PC-9 (cell line): Measurements from ENCODE around the gene SYT2. TPM values are rescaled to one million over a fixed set of nuclear protein-coding genes. Genes with fewer than 3 reads are reported as not detected.
"Not testable (repeated sequence)": the region's sequence is repeated elsewhere in the genome, so short reads cannot be mapped to it uniquely, and the experiment has no call there.

ENCODE experiments used
- BruUV-seq: library from RNA; stranded (reverse); fragments of 400-500 nt; replicated peaks from 2 replicates; lab custom pipeline; 2021; lab: Mats Ljungman, UMichigan
- CTCF ChIA-PET: fragments of 300-600 bp; sonication (Branson Sonifier 250); formaldehyde crosslinking; loops from one replicate; lab custom pipeline; 2022; ENCODE audit warnings: antibody characterized with exemption; lab: Charles Lee
- POLR2A ChIA-PET: fragments of 300-600 bp; sonication (Branson Sonifier 250); formaldehyde crosslinking; loops from one replicate; lab custom pipeline; 2022; ENCODE audit warnings: antibody characterized with exemption; ENCODE audit not compliant: unreplicated experiment; lab: Charles Lee
- DNase-seq, 2 experiments: peaks; one replicate each; pipeline versions ENCODE4 v3.0.0 to v3.0.0-alpha.2; 2015 to 2022; ENCODE audit warnings: mixed read lengths in 1 of 2
- H2AFZ ChIP-seq: fragments of 200-600 bp; sonication (generic); 2 replicates; pipeline ENCODE4 v1.8.1; 2017; ENCODE audit warnings: antibody characterized with exemption
- H3F3A ChIP-seq: fragments of 200-600 bp; sonication (generic); 2 replicates; pipeline ENCODE4 v1.8.1; 2017; ENCODE audit warnings: antibody characterized with exemption, mild to moderate bottlenecking, low read depth; ENCODE audit not compliant: insufficient read depth
- H3K27ac ChIP-seq: fragments of 200-600 bp; sonication (generic); 2 replicates; pipeline ENCODE4 v1.6.1; 2016; ENCODE audit warnings: mixed run types
- H3K27me3 ChIP-seq: fragments of 200-600 bp; sonication (generic); 2 replicates; pipeline ENCODE4 v1.6.1; 2016; ENCODE audit warnings: low read depth, mixed run types; ENCODE audit not compliant: insufficient read depth
- H3K36me3 ChIP-seq: fragments of 200-600 bp; sonication (generic); 2 replicates; pipeline ENCODE4 v1.6.1; 2016; ENCODE audit warnings: low read depth, mixed run types
- H3K4me1 ChIP-seq: fragments of 200-600 bp; sonication (generic); replicated peaks from 2 replicates; pipeline ENCODE4 v1.6.1; 2016; ENCODE audit warnings: mixed run types; ENCODE audit not compliant: insufficient read depth
- H3K4me2 ChIP-seq: fragments of 200-600 bp; sonication (generic); 2 replicates; pipeline ENCODE4 v1.6.1; 2017; ENCODE audit warnings: mixed run types
- H3K4me3 ChIP-seq: fragments of 200-600 bp; sonication (generic); 2 replicates; pipeline ENCODE4 v1.6.1; 2016; ENCODE audit warnings: mixed run types
- H3K79me2 ChIP-seq: fragments of 200-600 bp; sonication (generic); 2 replicates; pipeline ENCODE4 v1.6.1; 2017; ENCODE audit warnings: low read depth, mixed run types
- H3K9me2 ChIP-seq: fragments of 200-600 bp; sonication (generic); 2 replicates; pipeline ENCODE4 v1.8.1; 2017; ENCODE audit warnings: mild to moderate bottlenecking; ENCODE audit not compliant: insufficient read depth
- H3K9me3 ChIP-seq: fragments of 200-600 bp; sonication (generic); 2 replicates; pipeline ENCODE4 v1.8.1; 2016; ENCODE audit warnings: low read depth; ENCODE audit not compliant: insufficient read depth
- H4K20me1 ChIP-seq: fragments of 200-600 bp; sonication (generic); 2 replicates; pipeline ENCODE4 v1.8.1; 2017; ENCODE audit not compliant: insufficient read depth
- EZH2 ChIP-seq: fragments of 200-600 bp; sonication (generic); IDR thresholded peaks from 2 replicates; pipeline ENCODE4 v1.8.0; 2017; ENCODE audit warnings: antibody characterized with exemption, low read depth
- intact Hi-C: fragments of 100-400 bp; cut with micrococcal nuclease; formaldehyde crosslinking; loops from one replicate; pipeline ENCODE4 v1.10.0; 2022; ENCODE audit not compliant: unreplicated experiment
- total RNA-seq: library from RNA; stranded (reverse); gene quantifications from 2 replicates; pipeline ENCODE4 v1.2.3, GENCODE V29; 2021
- TF ChIP-seq, protein P1 (sequence below): fragments of 200-600 bp; sonication (generic); conservative IDR thresholded peaks from 2 replicates; pipeline ENCODE4 v1.6.1; 2017; ENCODE audit warnings: mixed run types, antibody characterized with exemption, mild to moderate bottlenecking, moderate library complexity

Gene SYT2
- total RNA-seq, 1 experiment from 2014 or later = 0.07 TPM

DNA sequence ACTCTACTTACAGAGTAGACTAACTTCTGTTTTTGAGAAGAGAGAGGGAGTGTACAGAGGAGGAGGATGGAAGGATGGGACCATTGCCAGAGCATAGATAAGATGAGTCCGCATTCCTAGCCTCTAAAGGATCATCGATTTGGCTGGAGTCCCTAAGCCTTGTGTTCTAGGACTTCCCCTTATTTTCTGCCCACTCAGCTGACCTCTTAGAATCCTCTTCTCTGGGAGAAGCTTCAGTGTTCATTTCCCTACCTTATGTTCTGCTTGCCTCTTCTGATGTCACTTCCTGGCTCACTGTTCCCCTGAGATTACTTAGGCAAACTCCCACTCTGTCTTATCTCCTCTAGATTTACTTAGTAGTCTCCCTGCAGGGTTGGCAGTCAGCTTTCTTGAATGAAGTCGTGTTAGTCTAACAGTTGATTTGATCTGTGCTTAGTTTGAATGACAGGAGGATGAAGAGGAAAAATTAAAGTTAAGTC is 156.7 kb downstream of the SYT2 start:
- no peak overlapping the region for H2AFZ ChIP-seq
- CTCF ChIA-PET = no interaction called here
- POLR2A ChIA-PET = interaction anchor here (0.7 kb wide), 1 partner anchor 774 kb away, joined by 3 read pairs; no protein-coding TSS in a partner anchor
- H3K4me1 ChIP-seq = 0 out of 2 replicates have a peak, but pooled peaks cover 6% of the 10 kb centered on the region
- TF ChIP-seq, protein P1, sequence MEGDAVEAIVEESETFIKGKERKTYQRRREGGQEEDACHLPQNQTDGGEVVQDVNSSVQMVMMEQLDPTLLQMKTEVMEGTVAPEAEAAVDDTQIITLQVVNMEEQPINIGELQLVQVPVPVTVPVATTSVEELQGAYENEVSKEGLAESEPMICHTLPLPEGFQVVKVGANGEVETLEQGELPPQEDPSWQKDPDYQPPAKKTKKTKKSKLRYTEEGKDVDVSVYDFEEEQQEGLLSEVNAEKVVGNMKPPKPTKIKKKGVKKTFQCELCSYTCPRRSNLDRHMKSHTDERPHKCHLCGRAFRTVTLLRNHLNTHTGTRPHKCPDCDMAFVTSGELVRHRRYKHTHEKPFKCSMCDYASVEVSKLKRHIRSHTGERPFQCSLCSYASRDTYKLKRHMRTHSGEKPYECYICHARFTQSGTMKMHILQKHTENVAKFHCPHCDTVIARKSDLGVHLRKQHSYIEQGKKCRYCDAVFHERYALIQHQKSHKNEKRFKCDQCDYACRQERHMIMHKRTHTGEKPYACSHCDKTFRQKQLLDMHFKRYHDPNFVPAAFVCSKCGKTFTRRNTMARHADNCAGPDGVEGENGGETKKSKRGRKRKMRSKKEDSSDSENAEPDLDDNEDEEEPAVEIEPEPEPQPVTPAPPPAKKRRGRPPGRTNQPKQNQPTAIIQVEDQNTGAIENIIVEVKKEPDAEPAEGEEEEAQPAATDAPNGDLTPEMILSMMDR = no peak
- no peak for TF ChIP-seq EZH2
- no peaks in the 10 kb centered on the region for H3K27me3 ChIP-seq
- no peaks in the 10 kb centered on the region for H3K36me3 ChIP-seq
- intact Hi-C loops = no loop called here
- no peak overlapping the region for H3K4me3 ChIP-seq
- no TSS peak for BruUV-seq
- no peak for DNase-seq
- 0 out of 2 replicates have a peak, but pooled peaks cover 3% of the 10 kb centered on the region for H3F3A ChIP-seq
- no peak overlapping the region for H3K27ac ChIP-seq
- no peaks in the 10 kb centered on the region for H3K9me3 ChIP-seq
- no peaks in the 10 kb centered on the region for H3K79me2 ChIP-seq
- H4K20me1 ChIP-seq = no peaks in the 10 kb centered on the region
- H3K9me2 ChIP-seq = no peaks in the 10 kb centered on the region
- no peak overlapping the region for H3K4me2 ChIP-seq

DNA sequence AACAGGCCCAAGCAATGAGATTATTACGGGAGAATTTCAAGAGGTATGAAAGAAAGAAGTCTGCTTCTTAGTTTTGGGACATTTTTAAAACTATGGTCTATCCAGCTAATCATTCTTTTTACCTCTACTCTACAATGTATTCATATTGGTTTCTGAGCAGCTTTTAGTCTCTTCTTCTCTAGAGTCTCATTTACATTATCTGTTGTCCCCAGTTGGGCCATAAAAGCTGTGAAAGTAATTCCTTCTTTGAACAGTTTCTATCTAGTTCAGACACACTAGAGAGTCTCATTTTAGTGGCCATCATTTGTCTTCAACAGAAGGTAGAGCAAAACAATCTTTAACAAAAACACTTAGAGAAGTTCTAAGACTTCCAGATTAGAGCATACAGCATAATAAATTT is 157.2 kb downstream of the SYT2 start:
- H3K4me2 ChIP-seq, H3K9me2 ChIP-seq, H3K79me2 ChIP-seq, DNase-seq, H3K27ac ChIP-seq, H3F3A ChIP-seq, H2AFZ ChIP-seq, H4K20me1 ChIP-seq, H3K4me3 ChIP-seq, BruUV-seq, H3K27me3 ChIP-seq, H3K36me3 ChIP-seq, H3K4me1 ChIP-seq, H3K9me3 ChIP-seq, CTCF ChIA-PET, intact Hi-C loops: not testable (repeated sequence)
- POLR2A ChIA-PET = interaction anchor here (0.7 kb wide), 1 partner anchor 775 kb away, joined by 3 read pairs; no protein-coding TSS in a partner anchor

DNA sequence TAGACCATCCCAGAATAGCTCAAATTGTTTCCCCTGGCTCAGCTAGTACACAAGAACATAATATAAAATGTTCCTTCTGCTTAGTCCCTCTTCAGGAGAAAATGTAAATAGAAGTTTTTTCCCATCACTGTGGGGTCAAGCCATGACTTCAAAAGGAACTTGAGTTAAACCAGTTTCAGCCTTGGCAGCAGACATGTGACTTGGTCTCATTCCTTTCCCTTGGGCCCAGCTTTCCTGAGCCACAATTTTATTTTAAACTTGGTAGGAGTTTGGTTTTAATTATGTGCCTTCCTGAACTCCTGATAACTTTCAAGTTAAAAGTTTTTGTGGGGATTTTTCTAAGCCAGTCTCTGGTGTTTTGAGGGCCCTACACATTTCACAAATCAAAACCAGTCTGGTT is 157.6 kb downstream of the SYT2 start:
- H3K9me3 ChIP-seq, H3K4me3 ChIP-seq, POLR2A ChIA-PET, DNase-seq, H4K20me1 ChIP-seq, H3K4me1 ChIP-seq, H3K36me3 ChIP-seq, CTCF ChIA-PET, H3F3A ChIP-seq, H3K27ac ChIP-seq, H2AFZ ChIP-seq, H3K4me2 ChIP-seq, intact Hi-C loops, H3K79me2 ChIP-seq, H3K27me3 ChIP-seq, H3K9me2 ChIP-seq, BruUV-seq: not testable (repeated sequence)

DNA sequence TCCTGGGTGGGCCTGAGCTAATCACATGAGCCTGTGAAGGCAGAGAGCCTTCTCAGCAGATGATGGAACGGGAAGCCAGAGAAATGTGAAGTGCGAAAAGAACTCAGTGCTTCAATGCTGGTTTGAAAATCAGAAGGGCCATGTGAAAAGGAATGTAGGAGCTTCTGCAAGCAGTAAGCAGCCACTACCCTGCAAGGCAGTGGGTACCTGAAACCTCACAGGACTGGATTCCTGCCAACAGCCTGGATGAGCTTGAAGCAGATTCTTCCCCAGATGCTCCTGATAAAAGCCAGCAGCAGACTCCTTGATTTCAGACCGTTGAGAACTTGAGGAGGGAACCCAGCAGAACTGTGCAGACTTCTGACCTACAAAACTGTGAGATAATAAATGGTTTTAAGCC is 158.6 kb downstream of the SYT2 start:
- Histone ChIP-seq H3K4me3 (no peak overlapping the region), H3K27me3 (no peaks in the 10 kb centered on the region), H3K9me3 (no peaks in the 10 kb centered on the region), H3K9me2 (no peaks in the 10 kb centered on the region), H3K4me2 (no peak overlapping the region), H3K79me2 (no peaks in the 10 kb centered on the region), H3F3A (no peaks in the 10 kb centered on the region), H2AFZ (no peak overlapping the region), H3K36me3 (no peaks in the 10 kb centered on the region), H4K20me1 (no peaks in the 10 kb centered on the region), H3K27ac (no peak overlapping the region), H3K4me1 (0 out of 2 replicates have a peak, but pooled peaks cover 6% of the 10 kb centered on the region)
- no TSS peak for BruUV-seq
- peak in 1 of 2 experiments; percentile 25 for DNase-seq
- ChIA-PET POLR2A (no interaction called here), CTCF (no interaction called here)
- no peak for TF ChIP-seq EZH2
- TF ChIP-seq, protein P1 = no peak
- intact Hi-C loops = no loop called here

DNA sequence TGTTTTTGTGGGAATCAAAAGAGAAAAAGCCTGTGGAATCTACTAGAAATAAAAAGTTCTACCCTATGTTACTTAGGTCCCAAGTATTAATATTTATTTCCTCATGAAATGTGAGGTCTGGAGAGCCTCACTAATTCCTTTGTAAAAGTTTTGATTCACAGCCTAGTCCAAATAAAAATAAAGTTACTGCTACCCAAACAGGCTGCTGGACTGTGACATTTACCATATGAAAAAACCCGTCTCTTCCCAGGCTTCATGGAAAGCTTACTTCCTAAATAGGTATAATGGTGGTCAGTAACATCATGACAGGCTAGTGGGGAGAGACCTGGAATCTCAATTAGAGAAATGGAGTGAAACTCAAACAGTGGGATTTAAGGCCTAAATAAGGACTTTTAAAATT is 160.2 kb downstream of the SYT2 start:
- H3K36me3 ChIP-seq, H4K20me1 ChIP-seq, H3K27ac ChIP-seq, DNase-seq, H3F3A ChIP-seq, BruUV-seq, H3K9me3 ChIP-seq, CTCF ChIA-PET, H3K27me3 ChIP-seq, H3K4me2 ChIP-seq, intact Hi-C loops, H3K4me1 ChIP-seq, POLR2A ChIA-PET, H3K9me2 ChIP-seq, H3K4me3 ChIP-seq, H3K79me2 ChIP-seq, H2AFZ ChIP-seq: not testable (repeated sequence)
